Epithelial cell of proximal tubule (primary cell): ENCODE data around the gene DCUN1D2. TPM values are rescaled to one million over a fixed set of nuclear protein-coding genes. Genes with fewer than 3 reads are reported as not detected.

Experiments
- DNase-seq: peaks from one replicate; pipeline ENCODE4 v3.0.0-alpha.2; 2011; ENCODE audit warnings: low read depth
- H3K4me3 ChIP-seq: 2 replicates; pipeline ENCODE4 v1.5.1; 2011; ENCODE audit warnings: low read depth, mild to moderate bottlenecking, low read length
- total RNA-seq: library from RNA; depleted of rRNA; stranded (reverse); fragments of >200 nt; gene quantifications from 2 replicates; pipeline ENCODE4 v1.2.3, GENCODE V29; 2015
- TF ChIP-seq, protein P1 (sequence below): conservative IDR thresholded peaks from 2 replicates; pipeline ENCODE4 v1.5.1; 2012; ENCODE audit warnings: low read depth, mild to moderate bottlenecking, low read length

Gene DCUN1D2
- total RNA-seq, 1 donor from 2014 or later: 8.7 TPM

DNA sequence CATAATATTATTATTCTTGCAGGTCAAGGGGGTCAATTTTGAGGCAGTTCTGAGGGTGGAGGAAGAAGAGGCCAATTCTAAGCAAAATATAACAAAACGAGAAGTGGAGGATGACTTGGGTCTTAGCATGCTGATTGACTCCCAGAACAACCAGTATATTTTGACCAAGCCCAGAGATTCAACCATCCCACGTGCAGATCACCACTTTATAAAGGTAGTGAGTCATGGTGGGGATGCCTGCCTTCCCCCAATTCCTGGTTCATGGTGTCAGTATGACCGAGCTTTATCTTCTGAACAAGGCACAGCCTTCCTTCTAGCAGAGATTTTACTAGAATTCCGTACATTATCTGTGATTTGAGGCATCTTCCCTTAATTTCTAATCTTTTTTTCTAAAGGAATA is 9.4 kb upstream of the DCUN1D2 start:
- no peak for DNase-seq
- TF ChIP-seq, protein P1, sequence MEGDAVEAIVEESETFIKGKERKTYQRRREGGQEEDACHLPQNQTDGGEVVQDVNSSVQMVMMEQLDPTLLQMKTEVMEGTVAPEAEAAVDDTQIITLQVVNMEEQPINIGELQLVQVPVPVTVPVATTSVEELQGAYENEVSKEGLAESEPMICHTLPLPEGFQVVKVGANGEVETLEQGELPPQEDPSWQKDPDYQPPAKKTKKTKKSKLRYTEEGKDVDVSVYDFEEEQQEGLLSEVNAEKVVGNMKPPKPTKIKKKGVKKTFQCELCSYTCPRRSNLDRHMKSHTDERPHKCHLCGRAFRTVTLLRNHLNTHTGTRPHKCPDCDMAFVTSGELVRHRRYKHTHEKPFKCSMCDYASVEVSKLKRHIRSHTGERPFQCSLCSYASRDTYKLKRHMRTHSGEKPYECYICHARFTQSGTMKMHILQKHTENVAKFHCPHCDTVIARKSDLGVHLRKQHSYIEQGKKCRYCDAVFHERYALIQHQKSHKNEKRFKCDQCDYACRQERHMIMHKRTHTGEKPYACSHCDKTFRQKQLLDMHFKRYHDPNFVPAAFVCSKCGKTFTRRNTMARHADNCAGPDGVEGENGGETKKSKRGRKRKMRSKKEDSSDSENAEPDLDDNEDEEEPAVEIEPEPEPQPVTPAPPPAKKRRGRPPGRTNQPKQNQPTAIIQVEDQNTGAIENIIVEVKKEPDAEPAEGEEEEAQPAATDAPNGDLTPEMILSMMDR: no peak
- no peak overlapping the region for H3K4me3 ChIP-seq

- TF ChIP-seq, protein P1: no peak
- DNase-seq: no peak
Observed at GRCh38 chr13:113498905-113499304, 8.4 kb upstream of the DCUN1D2 start.

GRCh38 chr13:113497217-113497616 is 6.7 kb upstream of the DCUN1D2 start:
- TF ChIP-seq, protein P1: no peak
- no peak for DNase-seq
- no peak overlapping the region for H3K4me3 ChIP-seq

More at GRCh38 chr13:113498905-113499304, 8.4 kb upstream of the DCUN1D2 start:
- H3K4me3 ChIP-seq: no peak overlapping the region

- TF ChIP-seq, protein P1: no peak
- DNase-seq: no peak
- H3K4me3 ChIP-seq: no peak overlapping the region
Observed at GRCh38 chr13:113495494-113496210, 5.1 kb upstream of the DCUN1D2 start.

GRCh38 chr13:113493315-113493951 is 2.9 kb upstream of the DCUN1D2 start:
- TF ChIP-seq, protein P1: no peak
- peak overlapping the region; percentile 20 for H3K4me3 ChIP-seq
- DNase-seq: peak; percentile 94

- H3K4me3 ChIP-seq: peak overlapping the region; percentile 83
- DNase-seq: no peak
- TF ChIP-seq, protein P1: no peak
Observed at GRCh38 chr13:113491982-113492381, 1.5 kb upstream of the DCUN1D2 start.
